ENCODE results near the gene NPHP4.

NPHP4 gene

DNA sequence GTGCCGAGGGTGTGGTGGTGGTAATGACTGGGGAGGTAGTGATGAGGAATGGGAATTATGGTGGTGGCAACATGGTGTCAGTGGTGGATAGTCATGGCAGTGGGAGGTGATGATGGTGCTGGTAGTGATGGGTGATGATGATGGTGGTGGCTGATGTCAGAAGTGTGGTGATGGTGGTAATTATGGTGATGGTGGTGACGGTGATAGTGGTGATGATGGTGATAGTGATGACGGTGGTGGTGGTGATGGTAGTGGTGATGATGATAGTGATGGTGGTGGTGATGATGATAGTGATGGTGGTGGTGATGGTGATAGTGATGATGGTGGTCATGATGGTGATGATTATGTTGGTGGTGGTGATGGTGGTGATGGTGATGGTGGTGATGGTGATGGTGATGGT, 162.8 kb downstream of the NPHP4 start:
- H2AFZ ChIP-seq (ENCODE audit: low read length), result no peak overlapping the region
- H3K4me3 ChIP-seq (ENCODE audit: low read depth, low read length, poor library complexity, severe bottlenecking), result no peak overlapping the region
- no peaks in the 10 kb centered on the region for H3K79me2 ChIP-seq (ENCODE audit: insufficient read depth, low read length)
- no peaks in the 10 kb centered on the region for H3K9me2 ChIP-seq (ENCODE audit: low read depth, low read length)
- no peaks in the 10 kb centered on the region for H3K36me3 ChIP-seq (ENCODE audit: insufficient read depth, low read length)
- no peaks in the 10 kb centered on the region for H3K4me1 ChIP-seq (ENCODE audit: insufficient read depth, low read length, severe bottlenecking)
- no peaks in the 10 kb centered on the region for H3K27me3 ChIP-seq (ENCODE audit: insufficient read depth, low read length)
- H3K4me2 ChIP-seq (ENCODE audit: low read length), result no peak overlapping the region
- no peak overlapping the region for H3K9ac ChIP-seq (ENCODE audit: low read length)
- TF ChIP-seq EZH2 (IDR thresholded peaks at IDR 0.05; ENCODE audit: borderline replicate concordance, low read length), result no peak
- TF ChIP-seq, protein P1, sequence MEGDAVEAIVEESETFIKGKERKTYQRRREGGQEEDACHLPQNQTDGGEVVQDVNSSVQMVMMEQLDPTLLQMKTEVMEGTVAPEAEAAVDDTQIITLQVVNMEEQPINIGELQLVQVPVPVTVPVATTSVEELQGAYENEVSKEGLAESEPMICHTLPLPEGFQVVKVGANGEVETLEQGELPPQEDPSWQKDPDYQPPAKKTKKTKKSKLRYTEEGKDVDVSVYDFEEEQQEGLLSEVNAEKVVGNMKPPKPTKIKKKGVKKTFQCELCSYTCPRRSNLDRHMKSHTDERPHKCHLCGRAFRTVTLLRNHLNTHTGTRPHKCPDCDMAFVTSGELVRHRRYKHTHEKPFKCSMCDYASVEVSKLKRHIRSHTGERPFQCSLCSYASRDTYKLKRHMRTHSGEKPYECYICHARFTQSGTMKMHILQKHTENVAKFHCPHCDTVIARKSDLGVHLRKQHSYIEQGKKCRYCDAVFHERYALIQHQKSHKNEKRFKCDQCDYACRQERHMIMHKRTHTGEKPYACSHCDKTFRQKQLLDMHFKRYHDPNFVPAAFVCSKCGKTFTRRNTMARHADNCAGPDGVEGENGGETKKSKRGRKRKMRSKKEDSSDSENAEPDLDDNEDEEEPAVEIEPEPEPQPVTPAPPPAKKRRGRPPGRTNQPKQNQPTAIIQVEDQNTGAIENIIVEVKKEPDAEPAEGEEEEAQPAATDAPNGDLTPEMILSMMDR (IDR thresholded peaks at IDR 0.05; ENCODE audit: low read length), result no peak
- H3F3A ChIP-seq (ENCODE audit: insufficient read depth, low read length), result no peaks in the 10 kb centered on the region
- H3K27ac ChIP-seq (ENCODE audit: low read depth, low read length, poor library complexity, severe bottlenecking), result no peak overlapping the region
- H3K9me3 ChIP-seq (ENCODE audit: low read length), result no peaks in the 10 kb centered on the region
- H4K20me1 ChIP-seq (ENCODE audit: insufficient read depth, low read length), result no peaks in the 10 kb centered on the region

DNA sequence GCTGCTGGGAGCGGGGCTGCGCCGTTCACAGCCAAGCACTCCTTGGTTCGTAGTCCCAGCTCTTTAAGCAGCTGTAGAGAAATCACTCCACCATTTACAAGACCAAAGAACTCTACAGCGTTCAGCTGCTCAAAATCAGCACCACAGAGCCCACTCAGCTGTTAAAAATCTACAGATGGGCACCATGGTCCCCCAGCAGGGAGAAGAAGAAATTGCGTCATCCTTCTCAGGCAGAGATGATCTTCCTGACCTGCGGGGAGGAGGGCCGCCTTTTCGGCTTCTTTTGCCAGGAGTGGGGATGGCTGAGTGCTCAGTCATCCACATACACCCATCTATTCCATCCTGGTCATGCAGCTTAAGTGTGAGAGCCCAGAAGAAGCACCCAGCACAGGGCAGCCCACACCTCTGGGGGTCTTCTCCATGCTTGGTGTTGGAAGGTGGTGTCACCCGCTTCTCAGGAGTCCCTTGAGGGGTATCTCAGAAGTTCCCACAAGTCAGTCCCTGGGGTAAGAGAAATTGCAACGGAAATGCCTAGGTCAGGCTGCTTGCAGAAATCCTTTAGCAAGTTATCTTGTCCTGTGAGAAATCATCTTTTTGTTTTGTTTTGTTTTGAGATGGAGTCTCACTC, 163.8 kb downstream of the NPHP4 start:
- H3K9ac ChIP-seq (ENCODE audit: low read length), result no peak overlapping the region
- no peaks in the 10 kb centered on the region for H3K9me3 ChIP-seq (ENCODE audit: low read length)
- no peaks in the 10 kb centered on the region for H3K4me1 ChIP-seq (ENCODE audit: insufficient read depth, low read length, severe bottlenecking)
- no peaks in the 10 kb centered on the region for H4K20me1 ChIP-seq (ENCODE audit: insufficient read depth, low read length)
- H3K27me3 ChIP-seq (ENCODE audit: insufficient read depth, low read length), result no peaks in the 10 kb centered on the region
- no peak overlapping the region for H3K4me2 ChIP-seq (ENCODE audit: low read length)
- H3K79me2 ChIP-seq (ENCODE audit: insufficient read depth, low read length), result no peaks in the 10 kb centered on the region
- H3K9me2 ChIP-seq (ENCODE audit: low read depth, low read length), result no peaks in the 10 kb centered on the region
- no peaks in the 10 kb centered on the region for H3F3A ChIP-seq (ENCODE audit: insufficient read depth, low read length)
- no peak overlapping the region for H3K4me3 ChIP-seq (ENCODE audit: low read depth, low read length, poor library complexity, severe bottlenecking)
- TF ChIP-seq, protein P1 (IDR thresholded peaks at IDR 0.05; ENCODE audit: low read length), result no peak
- no peaks in the 10 kb centered on the region for H3K36me3 ChIP-seq (ENCODE audit: insufficient read depth, low read length)
- no peak overlapping the region for H2AFZ ChIP-seq (ENCODE audit: low read length)
- H3K27ac ChIP-seq (ENCODE audit: low read depth, low read length, poor library complexity, severe bottlenecking), result no peak overlapping the region

DNA sequence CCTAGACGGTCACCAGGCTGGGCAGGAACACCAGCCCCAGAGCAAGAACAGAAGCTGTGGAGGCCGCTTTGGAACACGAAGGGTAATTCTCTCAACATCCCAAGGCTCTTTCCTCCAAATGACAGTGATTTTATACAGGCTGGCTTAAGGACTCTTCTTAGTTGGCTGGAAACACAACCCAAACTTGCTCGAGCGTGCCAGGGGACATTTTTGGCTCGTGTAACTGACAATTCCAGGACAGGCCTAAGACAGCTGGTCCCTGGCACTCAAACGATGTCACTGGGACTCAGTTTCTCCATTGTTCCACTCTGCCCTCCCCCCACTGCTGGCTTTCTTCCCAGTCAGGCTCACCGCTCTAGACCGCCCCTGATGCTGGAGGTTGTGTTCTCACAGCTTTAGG, 164.7 kb downstream of the NPHP4 start:
- Histone ChIP-seq H3K9me2 (ENCODE audit: low read depth, low read length) (no peaks in the 10 kb centered on the region), H3K79me2 (ENCODE audit: insufficient read depth, low read length) (no peaks in the 10 kb centered on the region), H3K4me1 (ENCODE audit: insufficient read depth, low read length, severe bottlenecking) (no peaks in the 10 kb centered on the region), H3F3A (ENCODE audit: insufficient read depth, low read length) (no peaks in the 10 kb centered on the region), H3K27me3 (ENCODE audit: insufficient read depth, low read length) (no peaks in the 10 kb centered on the region), H2AFZ (ENCODE audit: low read length) (no peak overlapping the region), H3K36me3 (ENCODE audit: insufficient read depth, low read length) (no peaks in the 10 kb centered on the region), H3K27ac (ENCODE audit: low read depth, low read length, poor library complexity, severe bottlenecking) (no peak overlapping the region), H3K9me3 (ENCODE audit: low read length) (no peaks in the 10 kb centered on the region), H4K20me1 (ENCODE audit: insufficient read depth, low read length) (no peaks in the 10 kb centered on the region), H3K9ac (ENCODE audit: low read length) (no peak overlapping the region), H3K4me2 (ENCODE audit: low read length) (no peak overlapping the region), H3K4me3 (ENCODE audit: low read depth, low read length, poor library complexity, severe bottlenecking) (no peak overlapping the region)
- TF ChIP-seq, protein P1 (IDR thresholded peaks at IDR 0.05; ENCODE audit: low read length), result no peak

Data from OCI-LY1 (cell line).